HCT116 (cell line): ENCODE data around the gene MRPS34. TPM values are rescaled to one million over a fixed set of nuclear protein-coding genes. Genes with fewer than 3 reads are reported as not detected.

Experiments
- ATAC-seq: fragments of 200-7000 bp; cut with Tn5 transposase; 2 replicates; pipeline ENCODE4 v1.9.1; 2020; ENCODE audit warnings: mild to moderate bottlenecking, moderate library complexity
- BruUV-seq: library from RNA; stranded (reverse); fragments of 400-500 nt; replicated peaks from 2 replicates; lab custom pipeline; 2021; lab: Mats Ljungman, UMichigan
- CTCF ChIA-PET: fragments of 300-600 bp; sonication (Branson Sonifier 250); formaldehyde crosslinking; loops from one replicate; lab custom pipeline; 2021; ENCODE audit warnings: antibody characterized with exemption; lab: Charles Lee
- POLR2A ChIA-PET: fragments of 300-600, 350-600 bp; sonication (Branson Sonifier 250); formaldehyde crosslinking; loops from one replicate; lab custom pipeline; 2021; ENCODE audit warnings: antibody characterized with exemption; lab: Charles Lee
- RAD21 ChIA-PET, 2 experiments: fragments of 300-600 bp; sonication (Branson Sonifier 250); formaldehyde crosslinking; loops; one replicate each; lab custom pipeline; 2023; ENCODE audit warnings: low total read pairs in 2 of 2; ENCODE audit not compliant: uncharacterized antibody in 2 of 2, unreplicated experiment in 2 of 2, low non-redundant PET in 1 of 2; lab: Charles Lee
- DNase-seq: peaks from one replicate; pipeline ENCODE4 v3.0.0-alpha.2; 2010; ENCODE audit warnings: low read depth, low spot score
- H2AFZ ChIP-seq: fragments of 200-600 bp; shearing (Covaris generic), sonication (generic); 2 replicates; pipeline ENCODE4 v1.6.1; 2017; ENCODE audit warnings: low read depth, mixed run types, mixed read lengths, antibody characterized with exemption, low read length; ENCODE audit not compliant: poor library complexity, severe bottlenecking
- H3K27ac ChIP-seq: 2 replicates; pipeline ENCODE4 v1.5.1; 2012; ENCODE audit warnings: low read depth, low read length
- H3K27me3 ChIP-seq: fragments of 200-600 bp; sonication (generic); 2 replicates; pipeline ENCODE4 v1.6.1; 2016; ENCODE audit warnings: mixed run types, low read length, mixed read lengths; ENCODE audit not compliant: insufficient read depth
- H3K36me3 ChIP-seq, 2 experiments: fragments of 200-500 bp in 1 of 2; fragments of 200-600 bp in 1 of 2; sonication (Bioruptor generic) in 1 of 2; sonication (generic) in 1 of 2; 2 replicates each; pipeline versions ENCODE4 v1.5.1 to v1.6.1; 2014 to 2016; ENCODE audit warnings: low read length in 2 of 2, inconsistent platforms in 1 of 2, mixed read lengths in 1 of 2, mixed run types in 1 of 2; ENCODE audit not compliant: insufficient read depth in 2 of 2, control insufficient read depth in 1 of 2
- H3K4me1 ChIP-seq, 2 experiments: fragments of 200-600 bp in 1 of 2; sonication (generic) in 1 of 2; 2 replicates each; pipeline versions ENCODE4 v1.5.1 to v1.6.1; 2012 to 2017; ENCODE audit warnings: low read length in 2 of 2, inconsistent platforms in 1 of 2, mild to moderate bottlenecking in 1 of 2, mixed read lengths in 1 of 2, mixed run types in 1 of 2, moderate library complexity in 1 of 2; ENCODE audit not compliant: insufficient read depth in 2 of 2, control insufficient read depth in 1 of 2
- H3K4me2 ChIP-seq: fragments of 200-600 bp; sonication (generic); 2 replicates; pipeline ENCODE4 v1.6.1; 2017; ENCODE audit warnings: mixed run types, low read length, mixed read lengths
- H3K4me3 ChIP-seq, 2 experiments: fragments of 200-600 bp in 1 of 2; sonication (generic) in 1 of 2; replicated peaks in 1 of 2; 2 replicates each; pipeline ENCODE4 v1.5.1; 2011 to 2016; ENCODE audit warnings: low read length in 2 of 2, control low read depth in 1 of 2, low read depth in 1 of 2, mild to moderate bottlenecking in 1 of 2, mixed read lengths in 1 of 2, mixed run types in 1 of 2
- H3K79me2 ChIP-seq: fragments of 200-600 bp; sonication (generic); 2 replicates; pipeline ENCODE4 v1.6.1; 2017; ENCODE audit warnings: mild to moderate bottlenecking, mixed run types, low read length, moderate library complexity, mixed read lengths; ENCODE audit not compliant: insufficient read depth
- H3K9ac ChIP-seq: fragments of 200-600 bp; sonication (generic); 2 replicates; pipeline ENCODE4 v1.6.1; 2016; ENCODE audit warnings: low read length, mixed read lengths
- H3K9me2 ChIP-seq: fragments of 200-600 bp; sonication (generic), shearing (Covaris generic); 2 replicates; pipeline ENCODE4 v1.6.1; 2017; ENCODE audit warnings: mixed run types, mild to moderate bottlenecking, moderate library complexity; ENCODE audit not compliant: insufficient read depth
- H3K9me3 ChIP-seq, 2 experiments: fragments of 200-500 bp in 1 of 2; fragments of 200-600 bp in 1 of 2; sonication (Bioruptor generic) in 1 of 2; sonication (generic) in 1 of 2; 2 replicates each; pipeline ENCODE4 v1.6.1; 2014 to 2017; ENCODE audit warnings: low read length in 2 of 2, mixed read lengths in 2 of 2, inconsistent platforms in 1 of 2, low read depth in 1 of 2, mild to moderate bottlenecking in 1 of 2, mixed run types in 1 of 2, moderate library complexity in 1 of 2; ENCODE audit not compliant: control insufficient read depth in 1 of 2, insufficient read depth in 1 of 2
- H4K20me1 ChIP-seq: fragments of 200-600 bp; sonication (generic), shearing (Covaris generic); 2 replicates; pipeline ENCODE4 v1.6.1; 2017; ENCODE audit warnings: mixed run types, mild to moderate bottlenecking, moderate library complexity; ENCODE audit not compliant: insufficient read depth
- ATF3 ChIP-seq: IDR thresholded peaks from 2 replicates; pipeline ENCODE4 v1.6.1; 2012
- EGR1 ChIP-seq: IDR thresholded peaks from 2 replicates; pipeline ENCODE4 v1.6.1; 2012; ENCODE audit warnings: low read depth
- ELF1 ChIP-seq: IDR thresholded peaks from 2 replicates; pipeline ENCODE4 v1.6.1; 2012; ENCODE audit warnings: low read depth, borderline replicate concordance
- EZH2 ChIP-seq: fragments of 200-600 bp; sonication (generic); IDR thresholded peaks from 2 replicates; pipeline ENCODE4 v1.6.1; 2017; ENCODE audit warnings: antibody characterized with exemption, mixed run types
- EZH2phosphoT487 ChIP-seq: fragments of 200-600 bp; IDR thresholded peaks from 2 replicates; pipeline ENCODE4 v1.6.1; 2018; ENCODE audit warnings: antibody characterized with exemption, borderline replicate concordance
- POLR2AphosphoS5 ChIP-seq: IDR thresholded peaks from 2 replicates; pipeline ENCODE4 v1.6.1; 2011; ENCODE audit warnings: mild to moderate bottlenecking, low read depth, low read length, moderate library complexity
- REST ChIP-seq: IDR thresholded peaks from 2 replicates; pipeline ENCODE4 v1.6.1; 2012; ENCODE audit warnings: low read depth
- SIN3A ChIP-seq: IDR thresholded peaks from 2 replicates; pipeline ENCODE4 v1.6.1; 2012; ENCODE audit warnings: low read depth
- YY1 ChIP-seq: IDR thresholded peaks from 2 replicates; pipeline ENCODE4 v1.6.1; 2011; ENCODE audit warnings: low read length, low read depth, moderate library complexity, mild to moderate bottlenecking; ENCODE audit not compliant: insufficient replicate concordance; ENCODE audit errors: extremely low read depth
- intact Hi-C: fragments of 100-400 bp; cut with micrococcal nuclease; formaldehyde crosslinking; loops from 2 replicates; pipeline ENCODE4 v1.10.0; 2022
- total RNA-seq: library from RNA; stranded (reverse); gene quantifications from one replicate; pipeline ENCODE4 v1.2.1, GENCODE V29; 2021; ENCODE audit not compliant: unreplicated experiment

Gene MRPS34
- total RNA-seq, 1 experiment from 2014 or later, result 200 TPM

GRCh38 chr16:1762196-1762878 is 10.6 kb downstream of the MRPS34 start (continued):
- TF ChIP-seq REST (no peak), SIN3A (no peak), EZH2 (no peak), ATF3 (no peak), ELF1 (no peak), EZH2phosphoT487 (no peak), EGR1 (no peak), POLR2AphosphoS5 (no peak)
- TF ChIP-seq, all 23 proteins: peak for 0

- intact Hi-C loops, result no loop called here
- Histone ChIP-seq H3K9ac (no peak overlapping the region), H3K4me3 (no peak overlapping the region), H3K4me2 (no peak overlapping the region), H3K79me2 (no peaks in the 10 kb centered on the region), H3K9me2 (no peaks in the 10 kb centered on the region), H3K36me3 (peaks cover 5 to 13% of the 10 kb centered on the region in 2 experiments; a peak in 2 of 4 replicates), H3K27me3 (no peaks in the 10 kb centered on the region), H3K4me1 (peaks cover 8 to 15% of the 10 kb centered on the region in 2 experiments; a peak in 3 of 4 replicates), H4K20me1 (no peaks in the 10 kb centered on the region), H2AFZ (no peak overlapping the region), H3K27ac (no peak overlapping the region), H3K9me3 (no peaks in the 10 kb centered on the region)
- TF ChIP-seq YY1, result no peak
- no TSS peak for BruUV-seq
- POLR2A ChIA-PET, result no interaction called here
- RAD21 ChIA-PET, result no interaction called here
- DNase-seq (no peak), ATAC-seq (no peak)
- CTCF ChIA-PET, result no interaction called here
Measured at GRCh38 chr16:1761751-1762150, 11.2 kb downstream of the MRPS34 start.
